ENCODE measurements around the gene FABP1.

The FABP1 gene

GRCh38 chr2:88133875-88134274 is 6.0 kb upstream of the FABP1 start:
- no peak for DNase-seq

- no peak for DNase-seq
Measured at GRCh38 chr2:88131999-88132368, 4.1 kb upstream of the FABP1 start.

- DNase-seq, result no peak
Measured at GRCh38 chr2:88131201-88131998, 3.5 kb upstream of the FABP1 start.

DNA sequence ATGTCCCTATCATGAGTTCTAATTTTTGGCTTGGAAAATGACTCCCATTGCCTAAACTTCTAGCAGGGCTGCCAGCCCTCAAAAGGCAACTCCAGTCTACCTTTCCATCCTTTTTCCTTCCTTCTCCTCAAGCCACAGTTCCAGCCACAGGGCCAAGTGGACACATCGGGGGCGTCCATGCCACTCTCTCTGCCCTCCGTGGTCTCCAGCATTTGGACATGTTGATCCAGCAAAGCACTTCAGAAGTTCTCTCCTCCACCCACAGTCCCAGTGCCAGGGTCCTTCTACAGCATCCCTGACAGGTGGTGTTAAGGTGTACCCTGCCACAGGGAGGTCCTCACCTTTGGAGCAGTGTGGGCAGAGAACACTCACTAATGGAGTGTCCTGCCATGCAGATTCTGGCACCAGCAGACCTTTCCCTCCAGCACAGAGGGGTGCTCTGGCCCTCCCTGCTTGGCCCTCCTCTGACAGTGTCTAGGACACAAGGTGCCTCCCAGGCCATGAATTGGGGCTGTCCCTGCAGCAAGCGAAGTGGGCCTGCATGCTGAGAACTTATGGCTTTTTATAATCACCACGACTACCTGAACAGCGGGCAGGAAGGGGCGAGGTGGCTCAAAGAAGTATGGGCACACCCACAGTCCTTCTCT is 1.6 kb upstream of the FABP1 start:
- DNase-seq, result no peak

DNA sequence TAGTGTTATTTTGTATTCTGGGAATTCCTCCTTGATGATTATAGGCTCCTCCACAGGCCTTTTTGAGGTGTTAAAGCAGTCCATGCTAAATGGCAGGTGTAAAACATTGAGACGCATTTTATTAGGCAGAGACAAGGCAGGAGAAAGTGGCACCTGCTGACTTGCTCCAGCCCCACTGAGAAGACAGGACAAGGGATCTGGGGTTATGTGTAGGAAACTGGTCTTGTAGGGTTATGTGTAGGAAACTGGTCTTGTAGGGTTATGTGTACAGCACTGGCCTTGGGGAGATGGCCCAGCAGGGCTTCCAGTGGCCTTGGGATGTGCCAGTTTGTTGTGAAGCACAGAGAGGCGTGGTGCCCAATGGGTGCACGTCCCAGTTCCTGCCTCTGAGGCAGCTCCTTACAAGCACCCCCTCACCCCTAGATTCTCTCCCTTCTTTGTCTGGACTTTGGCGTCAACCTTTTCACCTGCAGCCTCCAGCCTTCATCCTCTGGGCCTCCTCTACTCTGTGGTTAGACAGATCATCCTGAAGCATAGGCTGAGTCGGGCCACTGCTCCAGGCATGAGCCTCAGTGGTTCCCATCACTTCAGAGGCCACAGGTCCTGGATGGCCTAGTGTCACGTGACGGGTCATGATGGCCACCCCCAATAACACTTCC is 921 bp upstream of the FABP1 start:
- DNase-seq, result no peak

- DNase-seq, result no peak
Measured at GRCh38 chr2:88127638-88127887, 299 bp downstream of the FABP1 start.

DNA sequence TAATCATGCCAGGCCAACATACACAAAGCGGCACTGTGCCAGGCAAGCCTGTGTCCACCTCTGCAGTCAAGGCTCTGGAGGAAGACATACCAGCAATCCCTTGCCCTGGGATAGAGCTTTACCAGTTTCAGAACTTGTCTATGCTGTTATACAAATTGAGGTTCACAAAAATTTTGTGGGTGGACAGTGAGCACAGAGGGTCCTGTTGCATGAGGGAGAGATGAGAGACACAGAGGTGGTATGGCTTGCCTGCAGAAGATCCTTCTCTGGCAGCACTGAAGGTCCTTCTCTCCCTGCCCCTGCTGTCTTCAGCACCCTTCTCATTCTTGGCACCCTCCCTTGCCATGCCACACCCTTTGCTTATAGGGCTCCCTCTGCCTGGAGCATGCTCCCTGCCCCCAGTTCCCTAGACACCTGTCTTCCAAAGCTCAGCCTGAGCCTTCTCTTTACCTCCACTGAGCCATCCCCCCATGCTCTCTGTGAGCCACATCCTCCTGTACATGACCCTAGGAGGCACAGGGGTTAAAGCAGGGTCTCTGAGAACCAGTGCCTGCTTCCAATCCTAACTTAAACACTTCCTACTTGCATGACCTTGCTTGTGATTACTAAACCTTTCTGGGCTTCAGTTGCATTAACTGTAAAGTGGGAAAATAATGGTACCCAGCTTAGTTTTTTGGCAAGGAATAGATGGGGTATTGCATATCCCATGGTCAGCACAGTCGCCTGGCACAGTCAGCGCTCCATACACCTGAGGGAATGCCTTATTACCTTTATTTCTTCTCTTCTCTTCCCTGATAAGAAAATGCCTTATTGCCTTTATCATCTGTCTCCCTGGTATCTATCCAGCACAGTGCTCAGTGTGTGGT is 857 bp downstream of the FABP1 start:
- no peak for DNase-seq

DNA sequence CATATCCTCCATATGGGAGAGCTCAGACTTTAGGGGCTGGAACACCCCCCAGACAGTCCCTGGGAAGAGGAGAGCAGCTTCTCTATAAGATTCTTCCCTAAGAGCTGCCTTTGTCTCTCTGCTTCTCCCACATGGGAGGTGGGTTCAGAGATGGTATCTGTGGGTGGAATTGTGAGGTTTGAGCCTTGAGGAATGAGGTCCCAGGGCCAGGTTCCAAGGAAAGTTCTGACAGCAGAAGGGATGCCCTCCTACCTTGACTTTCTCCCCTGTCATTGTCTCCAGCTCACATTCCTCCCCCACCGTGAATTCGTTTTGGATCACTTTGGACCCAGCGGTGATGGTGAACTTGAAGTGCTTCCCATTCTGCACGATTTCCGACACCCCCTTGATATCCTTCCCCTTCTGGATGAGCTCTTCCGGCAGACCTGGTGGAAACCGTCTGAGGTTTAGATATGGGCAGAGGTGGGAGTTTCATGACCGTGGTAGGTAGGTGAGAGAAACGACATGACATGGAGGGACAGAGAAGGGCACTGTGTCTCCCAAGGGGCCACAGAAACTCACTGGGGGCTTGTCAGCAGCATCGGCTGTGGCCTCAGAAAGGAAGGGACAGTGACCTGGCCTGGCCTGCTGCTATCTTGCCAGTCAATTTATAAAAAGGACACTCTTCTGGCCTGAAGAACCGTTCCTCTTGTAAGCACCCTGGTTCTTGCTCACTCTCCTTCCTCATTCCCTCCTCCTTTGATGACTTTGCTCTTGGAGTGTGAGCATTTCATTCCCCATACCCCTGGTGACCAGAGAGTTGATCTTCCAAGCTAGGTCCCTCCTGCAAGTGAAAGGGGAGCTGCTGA is 1.7 kb downstream of the FABP1 start:
- DNase-seq, result no peak

GRCh38 chr2:88125344-88125923 is 2.4 kb downstream of the FABP1 start:
- no peak for DNase-seq

GRCh38 chr2:88123975-88124917 is 3.6 kb downstream of the FABP1 start:
- no peak for DNase-seq

GRCh38 chr2:88123164-88123974 is 4.5 kb downstream of the FABP1 start:
- no peak for DNase-seq

DNA sequence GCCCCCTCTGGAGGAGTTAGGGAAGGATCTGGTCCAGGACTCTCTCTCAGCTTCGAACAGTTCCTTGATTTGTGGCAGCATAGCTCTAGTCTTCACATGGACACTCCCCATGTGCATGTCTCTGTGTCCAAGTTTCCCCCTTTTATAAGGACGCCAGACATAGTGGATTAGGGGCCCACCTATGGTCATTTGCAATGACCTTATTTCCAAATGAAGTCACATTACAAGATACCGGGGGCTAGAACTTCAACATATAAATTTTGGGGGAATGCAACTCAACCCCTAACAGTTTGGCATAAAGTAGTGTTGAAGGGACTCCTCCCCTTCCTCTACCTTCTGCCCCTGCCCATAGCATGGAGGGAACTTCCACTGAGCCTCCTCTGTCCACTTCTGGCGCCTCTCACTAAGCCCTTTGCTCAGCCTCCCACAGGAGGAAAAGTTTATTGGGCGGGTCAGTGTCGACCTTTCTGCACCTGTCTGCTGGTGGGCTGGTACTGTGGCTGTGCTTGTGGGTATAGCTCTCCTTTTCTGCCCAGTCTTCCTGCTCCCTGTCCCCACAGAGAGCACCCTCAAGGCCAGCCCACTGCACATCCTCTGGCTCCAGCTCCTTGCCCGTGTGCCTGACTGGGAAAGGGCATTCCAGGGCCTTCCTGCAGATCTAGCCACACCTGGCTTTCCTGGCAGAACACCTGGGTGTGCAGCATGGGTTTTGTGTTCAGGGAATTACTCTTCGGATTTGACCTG is 5.5 kb downstream of the FABP1 start:
- DNase-seq, result no peak

- DNase-seq, result no peak
Measured at GRCh38 chr2:88121678-88122077, 6.2 kb downstream of the FABP1 start.

DNA sequence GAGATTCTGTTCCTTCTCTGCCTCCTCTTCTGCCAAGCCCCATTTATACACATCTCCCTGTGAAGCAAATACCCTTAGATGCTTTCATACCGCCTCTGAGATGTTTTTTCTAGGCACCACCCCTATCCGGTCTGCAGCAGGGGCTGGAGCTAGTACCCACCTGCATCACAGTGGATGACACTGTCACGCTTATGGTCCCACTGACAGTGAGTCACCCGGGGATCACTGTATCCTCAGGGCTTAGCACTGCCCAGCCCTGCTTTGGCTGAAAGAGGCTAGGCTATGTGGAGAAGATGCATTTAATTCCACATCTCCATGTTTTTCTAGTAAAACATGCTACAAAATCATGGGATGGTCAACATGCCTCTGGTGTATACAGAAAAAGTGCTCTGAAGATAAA is 9.9 kb downstream of the FABP1 start:
- no peak for DNase-seq

DNA sequence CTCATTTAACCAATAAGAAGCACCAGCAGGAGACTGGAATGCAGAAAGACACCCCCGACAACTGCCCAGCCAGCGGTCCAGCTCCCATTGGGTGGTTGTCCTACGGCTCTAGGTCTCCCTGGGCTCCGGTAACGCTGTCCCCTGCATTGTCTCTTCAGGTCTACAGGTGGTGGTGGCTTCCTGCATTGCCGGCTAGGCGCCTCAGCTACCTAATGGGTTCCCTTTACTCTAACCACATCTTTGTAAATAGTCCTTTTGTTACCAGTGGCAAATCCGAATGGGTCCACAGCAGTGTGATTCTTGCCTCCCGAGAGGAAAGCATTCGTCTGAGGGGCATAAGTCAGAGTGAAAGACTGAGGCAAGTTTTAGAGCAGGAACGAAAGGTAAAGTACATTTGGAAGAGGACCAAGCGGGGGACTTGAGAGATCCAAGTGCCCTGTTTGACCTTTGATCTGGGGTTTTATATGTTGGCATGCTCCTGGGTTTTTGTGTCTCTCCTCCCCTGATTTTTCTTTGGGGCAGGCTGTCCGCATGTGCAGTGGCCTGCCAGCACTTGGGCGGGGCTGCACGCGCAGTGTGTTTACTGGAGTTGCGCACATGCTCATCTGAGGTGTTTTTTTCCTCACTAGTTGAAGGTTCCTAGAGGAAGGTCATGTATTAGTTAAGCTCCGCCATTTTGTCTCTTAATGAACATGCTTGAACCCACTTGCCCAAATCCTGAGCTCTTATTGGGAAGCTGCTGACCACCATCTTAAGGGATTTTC is 11.0 kb downstream of the FABP1 start:
- no peak for DNase-seq

- no peak for DNase-seq
Measured at GRCh38 chr2:88115825-88116518, 11.9 kb downstream of the FABP1 start.

DNA sequence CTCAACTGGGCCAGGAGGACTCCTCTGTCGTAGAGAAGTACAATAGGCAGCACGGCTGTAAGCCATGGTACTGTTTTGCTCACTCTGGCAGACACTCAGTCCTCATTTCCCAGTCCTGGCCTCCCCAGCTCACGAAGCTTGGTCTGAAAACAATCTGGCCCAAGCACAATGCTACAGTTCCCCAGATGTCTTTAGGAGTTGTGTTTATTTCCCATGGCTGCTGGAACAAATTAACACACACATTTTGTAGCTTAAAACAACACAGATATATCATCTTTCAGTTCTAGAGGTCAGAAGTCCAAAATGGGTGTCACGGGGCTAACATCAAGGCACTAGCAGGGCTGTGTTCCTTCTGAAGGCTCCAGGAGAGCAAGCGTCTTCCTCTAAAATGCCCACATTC is 13.0 kb downstream of the FABP1 start:
- no peak for DNase-seq

- no peak for DNase-seq
Measured at GRCh38 chr2:88113069-88113468, 14.8 kb downstream of the FABP1 start.
